ENCODE data around the gene PHLPP1.

GRCh38 chr18:62796216-62796621, 80.9 kb downstream of the PHLPP1 start:
- no peak for TF ChIP-seq CTCF (IDR thresholded peaks at IDR 0.05 in 8 of 11, conservative IDR thresholded peaks at IDR 0.05 in 3 of 11)
- no peak for TF ChIP-seq POLR2A (IDR thresholded peaks at IDR 0.05)
- TF ChIP-seq POLR2AphosphoS5 (IDR thresholded peaks at IDR 0.05), result no peak

Data from spleen (tissue), 7 donors.